HEK293 (cell line): ENCODE results near the gene SYT13.

ENCODE experiments used
- CTCF ChIA-PET: fragments of 350-600 bp; formaldehyde crosslinking; extraction: SDS; loops from one replicate; lab custom pipeline; 2021; ENCODE audit warnings: antibody characterized with exemption; lab: Yijun Ruan, JAX
- POLR2A ChIA-PET: fragments of 300-600 bp; formaldehyde crosslinking; extraction: SDS; loops from one replicate; lab custom pipeline; 2020; ENCODE audit warnings: antibody characterized with exemption, inconsistent platforms; lab: Yijun Ruan, JAX
- H3K27ac ChIP-seq: fragments of 200-500 bp; sonication (Bioruptor generic); 2 replicates; pipeline ENCODE4 v1.5.1; 2014; ENCODE audit warnings: low read depth, low read length, control low read depth, inconsistent platforms; ENCODE audit errors: extremely low read depth
- H3K36me3 ChIP-seq, 2 experiments: fragments of 200-500 bp in 1 of 2; sonication (Bioruptor generic) in 1 of 2; 1 replicate in 1 of 2; 2 replicates in 1 of 2; pipeline ENCODE4 v1.5.1; 2014 to 2017; ENCODE audit warnings: inconsistent platforms in 2 of 2, low read length in 2 of 2; ENCODE audit not compliant: control insufficient read depth in 2 of 2, insufficient read depth in 1 of 2
- H3K4me1 ChIP-seq: fragments of 200-500 bp; sonication (Bioruptor generic); 2 replicates; pipeline ENCODE4 v1.5.1; 2014; ENCODE audit warnings: mild to moderate bottlenecking, low read length, inconsistent platforms; ENCODE audit not compliant: control insufficient read depth, insufficient read depth
- H3K4me3 ChIP-seq: 2 replicates; pipeline ENCODE4 v1.5.1; 2011; ENCODE audit warnings: low read depth, mild to moderate bottlenecking, control low read depth, low read length, moderate library complexity
- H3K9me3 ChIP-seq: fragments of 200-500 bp; sonication (Bioruptor generic); 2 replicates; pipeline ENCODE4 v1.5.1; 2014; ENCODE audit warnings: low read depth, low read length, inconsistent platforms; ENCODE audit not compliant: control insufficient read depth, insufficient read depth
- BCL6B ChIP-seq: fragments of 450-650 bp; formaldehyde crosslinking; IDR thresholded peaks from 2 replicates; pipeline ENCODE4 v1.5.1; 2017; ENCODE audit warnings: missing biosample characterization, missing genetic modification characterization
- GLI4 ChIP-seq: fragments of 450-650 bp; formaldehyde crosslinking; IDR thresholded peaks from 2 replicates; pipeline ENCODE4 v1.5.1; 2016; ENCODE audit warnings: missing biosample characterization, missing genetic modification characterization
- INSM2 ChIP-seq: fragments of 450-650 bp; formaldehyde crosslinking; IDR thresholded peaks from 2 replicates; pipeline ENCODE4 v1.5.1; 2016; ENCODE audit warnings: missing biosample characterization, missing genetic modification characterization
- KLF7 ChIP-seq: fragments of 450-650 bp; formaldehyde crosslinking; IDR thresholded peaks from 2 replicates; pipeline ENCODE4 v1.5.1; 2016; ENCODE audit warnings: missing biosample characterization, missing genetic modification characterization, borderline replicate concordance
- KLF8 ChIP-seq: fragments of 450-650 bp; formaldehyde crosslinking; IDR thresholded peaks from 2 replicates; pipeline ENCODE4 v1.5.1; 2016; ENCODE audit warnings: missing biosample characterization, missing genetic modification characterization
- PATZ1 ChIP-seq: fragments of 450-650 bp; formaldehyde crosslinking; IDR thresholded peaks from 2 replicates; pipeline ENCODE4 v1.5.1; 2016; ENCODE audit warnings: missing biosample characterization, missing genetic modification characterization
- REPIN1 ChIP-seq: fragments of 450-650 bp; formaldehyde crosslinking; IDR thresholded peaks from 2 replicates; pipeline ENCODE4 v1.5.1; 2017; ENCODE audit warnings: missing biosample characterization, missing genetic modification characterization, low read depth
- ZBTB8A ChIP-seq: fragments of 450-650 bp; formaldehyde crosslinking; IDR thresholded peaks from 2 replicates; pipeline ENCODE4 v1.5.1; 2016; ENCODE audit warnings: missing biosample characterization, missing genetic modification characterization
- ZNF157 ChIP-seq: fragments of 450-650 bp; formaldehyde crosslinking; IDR thresholded peaks from 2 replicates; pipeline ENCODE4 v1.5.1; 2016; ENCODE audit warnings: missing biosample characterization, missing genetic modification characterization
- ZNF16 ChIP-seq: fragments of 450-650 bp; formaldehyde crosslinking; IDR thresholded peaks from 2 replicates; pipeline ENCODE4 v1.5.1; 2016; ENCODE audit warnings: low read depth, missing biosample characterization, missing genetic modification characterization
- ZNF174 ChIP-seq: fragments of 450-650 bp; formaldehyde crosslinking; IDR thresholded peaks from 2 replicates; pipeline ENCODE4 v1.5.0; 2017; ENCODE audit warnings: missing biosample characterization, mild to moderate bottlenecking, missing genetic modification characterization
- ZNF211 ChIP-seq: fragments of 450-650 bp; formaldehyde crosslinking; IDR thresholded peaks from 2 replicates; pipeline ENCODE4 v1.5.1; 2016; ENCODE audit warnings: low read depth, missing biosample characterization, missing genetic modification characterization
- ZNF423 ChIP-seq: fragments of 450-650 bp; formaldehyde crosslinking; IDR thresholded peaks from 2 replicates; pipeline ENCODE4 v1.5.1; 2016; ENCODE audit warnings: missing biosample characterization, missing genetic modification characterization
- ZNF549 ChIP-seq: fragments of 450-650 bp; IDR thresholded peaks from 2 replicates; pipeline ENCODE4 v1.5.1; 2018; ENCODE audit warnings: missing biosample characterization, missing genetic modification characterization, mild to moderate bottlenecking, inconsistent platforms, moderate library complexity
- ZNF555 ChIP-seq: fragments of 450-650 bp; formaldehyde crosslinking; conservative IDR thresholded peaks from 2 replicates; pipeline ENCODE4 v1.5.1; 2017; ENCODE audit warnings: missing biosample characterization, mild to moderate bottlenecking, missing genetic modification characterization, inconsistent platforms
- ZNF558 ChIP-seq: fragments of 450-650 bp; formaldehyde crosslinking; IDR thresholded peaks from 2 replicates; pipeline ENCODE4 v1.5.1; 2016; ENCODE audit warnings: missing biosample characterization, missing genetic modification characterization
- ZNF600 ChIP-seq: fragments of 450-650 bp; formaldehyde crosslinking; IDR thresholded peaks from 2 replicates; pipeline ENCODE4 v1.5.1; 2016; ENCODE audit warnings: missing biosample characterization, missing genetic modification characterization
- ZNF621 ChIP-seq: fragments of 450-650 bp; formaldehyde crosslinking; IDR thresholded peaks from 2 replicates; pipeline ENCODE4 v1.5.1; 2017; ENCODE audit warnings: missing biosample characterization, missing genetic modification characterization
- ZNF692 ChIP-seq: fragments of 450-650 bp; formaldehyde crosslinking; IDR thresholded peaks from 2 replicates; pipeline ENCODE4 v1.5.1; 2016; ENCODE audit warnings: missing biosample characterization, missing genetic modification characterization
- ZNF791 ChIP-seq: fragments of 450-650 bp; formaldehyde crosslinking; IDR thresholded peaks from 2 replicates; pipeline ENCODE4 v1.5.1; 2016; ENCODE audit warnings: missing biosample characterization, missing genetic modification characterization
- TF ChIP-seq, protein P1 (sequence below): IDR thresholded peaks from 2 replicates; pipeline ENCODE4 v1.6.1; 2011; ENCODE audit warnings: mild to moderate bottlenecking, low read depth, low read length, borderline replicate concordance
- TF ChIP-seq, protein P2 (sequence below): fragments of 450-650 bp; formaldehyde crosslinking; IDR thresholded peaks from 2 replicates; pipeline ENCODE4 v1.5.1; 2016; ENCODE audit warnings: missing biosample characterization, missing genetic modification characterization

Gene SYT13

DNA sequence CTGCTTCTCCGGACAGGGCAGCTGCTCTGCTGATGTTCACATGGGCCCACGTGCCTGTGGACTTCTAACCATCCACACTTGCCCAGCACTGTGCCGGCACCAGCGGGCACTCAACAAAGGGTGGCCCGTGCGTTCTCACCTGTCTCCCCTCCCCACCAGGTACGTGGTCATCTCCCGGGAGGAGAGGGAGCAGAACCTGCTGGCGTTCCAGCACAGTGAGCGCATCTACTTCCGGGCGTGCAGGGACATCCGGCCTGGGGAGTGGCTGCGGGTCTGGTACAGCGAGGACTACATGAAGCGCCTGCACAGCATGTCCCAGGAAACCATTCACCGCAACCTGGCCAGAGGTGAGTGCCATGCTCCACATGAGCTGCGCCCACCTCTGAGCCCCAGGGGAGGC, 66.7 kb downstream of the SYT13 start:
- TF ChIP-seq ZNF558 (tag by site-specific recombination) (no peak), ZNF16 (tag by site-specific recombination) (no peak), ZNF423 (no peak), GLI4 (tag by site-specific recombination) (no peak), ZNF174 (tag by site-specific recombination) (no peak)
- TF ChIP-seq, all 188 proteins: peak for 0
- Histone ChIP-seq H3K27ac (no peak overlapping the region), H3K36me3 (no peaks in the 10 kb centered on the region), H3K4me3 (no peak overlapping the region), H3K4me1 (no peaks in the 10 kb centered on the region), H3K9me3 (no peaks in the 10 kb centered on the region)
- ChIA-PET POLR2A (no interaction called here), CTCF (no interaction called here)

DNA sequence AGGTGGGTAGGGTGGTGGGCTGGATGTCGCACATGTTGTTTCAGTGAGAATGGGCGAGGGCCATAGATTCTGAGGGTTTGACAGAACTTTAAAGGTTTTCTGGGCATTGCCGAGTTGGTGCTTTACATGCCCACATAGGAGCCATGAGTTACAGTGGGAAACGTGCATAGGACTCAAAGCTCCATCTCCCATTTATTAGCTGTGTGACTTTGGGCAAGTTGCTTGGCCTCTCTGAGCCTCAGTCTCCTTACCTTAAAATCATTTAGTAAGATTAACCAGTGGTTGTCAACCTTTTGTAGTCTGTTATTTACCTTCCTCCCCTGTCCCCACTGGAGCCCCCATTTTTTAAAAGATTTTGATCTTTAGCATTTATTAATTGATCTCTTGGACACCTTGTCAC, 67.4 kb downstream of the SYT13 start:
- H3K9me3 ChIP-seq = no peaks in the 10 kb centered on the region
- no peaks in the 10 kb centered on the region for H3K36me3 ChIP-seq
- POLR2A ChIA-PET = no interaction called here
- H3K4me1 ChIP-seq = no peaks in the 10 kb centered on the region
- no peak overlapping the region for H3K4me3 ChIP-seq
- H3K27ac ChIP-seq = no peak overlapping the region
- CTCF ChIA-PET = no interaction called here
- TF ChIP-seq ZNF549 (tag by site-specific recombination) (no peak), ZNF157 (tag by site-specific recombination) (no peak), KLF7 (tag by site-specific recombination) (no peak)

DNA sequence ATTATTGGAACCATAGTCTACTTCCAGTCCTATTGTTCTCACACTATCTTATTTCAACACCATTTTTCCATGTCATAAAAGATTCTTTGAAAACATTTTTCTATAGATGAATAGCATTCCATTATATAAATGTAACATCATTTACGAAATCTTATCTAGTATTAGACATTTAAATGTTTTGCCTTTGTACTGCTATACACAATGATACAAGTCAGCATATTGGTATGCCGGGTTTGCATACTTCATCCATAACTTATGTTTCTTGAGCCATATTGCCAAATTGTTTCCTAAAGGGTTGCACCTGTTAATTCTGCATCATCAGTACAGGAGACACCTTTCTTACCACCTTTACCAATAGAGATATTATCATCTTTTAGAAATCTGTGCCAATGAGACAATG, 68.2 kb downstream of the SYT13 start:
- CTCF ChIA-PET = no interaction called here
- Histone ChIP-seq H3K4me3 (no peak overlapping the region), H3K36me3 (peaks cover 0 to 2% of the 10 kb centered on the region in 2 experiments; a peak in 1 of 3 replicates), H3K9me3 (no peaks in the 10 kb centered on the region), H3K27ac (no peak overlapping the region), H3K4me1 (no peaks in the 10 kb centered on the region)
- POLR2A ChIA-PET = no interaction called here
- TF ChIP-seq ZNF621 (no peak), ZNF692 (no peak), REPIN1 (tag by site-specific recombination) (no peak), ZBTB8A (tag by site-specific recombination) (no peak), ZNF600 (tag by site-specific recombination) (no peak), INSM2 (tag by site-specific recombination) (no peak), BCL6B (tag by site-specific recombination) (no peak), ZNF16 (tag by site-specific recombination) (no peak), ZNF555 (no peak), ZNF423 (no peak), ZNF791 (no peak), KLF8 (tag by site-specific recombination) (no peak), ZNF211 (tag by site-specific recombination) (no peak), PATZ1 (tag by site-specific recombination) (no peak)
- TF ChIP-seq, protein P1, sequence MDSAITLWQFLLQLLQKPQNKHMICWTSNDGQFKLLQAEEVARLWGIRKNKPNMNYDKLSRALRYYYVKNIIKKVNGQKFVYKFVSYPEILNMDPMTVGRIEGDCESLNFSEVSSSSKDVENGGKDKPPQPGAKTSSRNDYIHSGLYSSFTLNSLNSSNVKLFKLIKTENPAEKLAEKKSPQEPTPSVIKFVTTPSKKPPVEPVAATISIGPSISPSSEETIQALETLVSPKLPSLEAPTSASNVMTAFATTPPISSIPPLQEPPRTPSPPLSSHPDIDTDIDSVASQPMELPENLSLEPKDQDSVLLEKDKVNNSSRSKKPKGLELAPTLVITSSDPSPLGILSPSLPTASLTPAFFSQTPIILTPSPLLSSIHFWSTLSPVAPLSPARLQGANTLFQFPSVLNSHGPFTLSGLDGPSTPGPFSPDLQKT = no peak
- TF ChIP-seq, protein P2, sequence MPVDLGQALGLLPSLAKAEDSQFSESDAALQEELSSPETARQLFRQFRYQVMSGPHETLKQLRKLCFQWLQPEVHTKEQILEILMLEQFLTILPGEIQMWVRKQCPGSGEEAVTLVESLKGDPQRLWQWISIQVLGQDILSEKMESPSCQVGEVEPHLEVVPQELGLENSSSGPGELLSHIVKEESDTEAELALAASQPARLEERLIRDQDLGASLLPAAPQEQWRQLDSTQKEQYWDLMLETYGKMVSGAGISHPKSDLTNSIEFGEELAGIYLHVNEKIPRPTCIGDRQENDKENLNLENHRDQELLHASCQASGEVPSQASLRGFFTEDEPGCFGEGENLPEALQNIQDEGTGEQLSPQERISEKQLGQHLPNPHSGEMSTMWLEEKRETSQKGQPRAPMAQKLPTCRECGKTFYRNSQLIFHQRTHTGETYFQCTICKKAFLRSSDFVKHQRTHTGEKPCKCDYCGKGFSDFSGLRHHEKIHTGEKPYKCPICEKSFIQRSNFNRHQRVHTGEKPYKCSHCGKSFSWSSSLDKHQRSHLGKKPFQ = no peak
